Neuron (in vitro differentiated cells): Measurements from ENCODE around the gene MICU1.

Experiments used
- H2AFZ ChIP-seq: one replicate; pipeline ENCODE4 v1.6.1; 2013; ENCODE audit warnings: low read depth, mild to moderate bottlenecking, inconsistent platforms, low read length, moderate library complexity
- H3K27me3 ChIP-seq: one replicate; pipeline ENCODE4 v1.6.1; 2013; ENCODE audit warnings: low read length; ENCODE audit not compliant: insufficient read depth
- H3K36me3 ChIP-seq: one replicate; pipeline ENCODE4 v1.6.1; 2013; ENCODE audit warnings: low read length; ENCODE audit not compliant: insufficient read depth
- H3K4me1 ChIP-seq: one replicate; pipeline ENCODE4 v1.6.1; 2013; ENCODE audit warnings: low read length; ENCODE audit not compliant: insufficient read depth
- H3K4me3 ChIP-seq: 2 replicates; pipeline ENCODE4 v1.5.1; 2013; ENCODE audit warnings: mild to moderate bottlenecking, low read length, moderate library complexity
- H3K9me3 ChIP-seq: one replicate; pipeline ENCODE4 v1.6.1; 2013; ENCODE audit warnings: low read length

Gene MICU1

DNA sequence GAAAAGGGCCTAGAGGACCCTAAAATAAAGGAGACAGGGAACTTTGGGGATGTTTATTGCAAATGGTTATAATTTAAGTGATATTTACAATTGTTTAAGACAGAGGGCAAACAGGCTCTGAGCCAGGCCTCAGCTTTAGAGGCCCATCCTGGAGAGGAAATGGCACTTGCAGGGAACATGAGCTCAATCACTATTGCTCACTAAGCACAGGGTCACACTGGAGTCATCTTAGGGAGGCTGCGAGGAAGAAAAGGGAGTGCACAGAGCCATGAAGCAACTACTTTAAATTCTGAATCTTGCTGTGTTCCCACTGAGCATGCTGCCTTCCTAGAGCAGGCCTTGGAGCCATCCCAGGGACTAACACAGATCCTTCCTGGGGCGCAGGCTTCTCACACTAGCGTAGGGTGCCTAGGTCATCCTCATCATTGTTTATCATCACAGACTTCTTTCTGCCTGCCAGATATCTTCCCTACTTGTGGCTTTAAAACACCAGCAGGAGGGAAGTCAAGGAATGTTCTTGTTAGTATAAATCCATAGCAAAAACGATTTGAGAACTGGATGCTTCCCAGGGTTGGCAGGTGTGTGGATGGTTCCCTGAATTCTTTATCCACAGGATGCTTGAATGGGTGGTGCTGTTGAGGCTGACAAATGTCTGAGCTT is 258.4 kb downstream of the MICU1 start:
- Histone ChIP-seq H3K4me1 (peaks cover 3% of the 10 kb centered on the region), H3K9me3 (no peaks in the 10 kb centered on the region), H3K4me3 (no peak overlapping the region)

DNA sequence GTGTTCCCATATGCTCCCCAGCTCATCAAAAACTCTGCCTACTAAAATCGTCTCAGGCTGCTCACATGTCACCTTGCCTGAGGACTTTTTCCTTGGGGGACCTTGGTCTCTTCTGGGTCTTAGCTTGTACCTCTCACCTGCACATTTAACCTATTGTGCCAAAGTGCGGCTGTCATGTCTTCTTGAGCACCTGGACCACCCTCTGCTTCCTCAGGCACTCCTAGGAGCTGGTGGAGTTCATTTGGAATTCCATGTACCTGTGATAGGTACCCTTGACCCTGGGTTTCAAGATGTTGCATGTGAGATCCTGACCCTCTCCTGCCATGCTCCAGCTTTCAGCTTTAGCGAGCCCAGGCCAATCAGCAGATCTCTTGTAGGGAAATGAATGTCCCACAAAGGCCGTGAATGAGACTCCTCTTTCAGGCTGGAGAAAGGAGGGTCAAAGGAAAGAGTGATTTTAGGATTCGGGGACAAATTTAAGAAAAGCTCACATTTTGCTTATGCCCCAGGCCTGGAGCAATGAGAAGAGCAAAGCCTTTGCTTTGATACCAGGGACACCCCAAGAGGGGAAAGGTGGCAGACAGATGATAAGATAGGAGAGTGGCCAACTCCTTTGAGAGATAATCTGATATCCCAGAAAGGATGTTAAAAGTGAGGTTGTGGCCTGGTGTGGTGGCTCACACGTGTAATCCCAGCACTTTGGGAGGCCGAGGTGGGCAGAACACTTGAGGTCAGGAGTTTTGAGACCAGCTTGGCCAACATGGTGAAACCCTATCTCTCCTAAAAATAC is 260.6 kb downstream of the MICU1 start:
- no peaks in the 10 kb centered on the region for H3K9me3 ChIP-seq
- H3K36me3 ChIP-seq, result peaks cover 13% of the 10 kb centered on the region
- peaks cover 3% of the 10 kb centered on the region for H3K4me1 ChIP-seq
- H3K4me3 ChIP-seq, result no peak overlapping the region
- no peaks in the 10 kb centered on the region for H3K27me3 ChIP-seq
- H2AFZ ChIP-seq, result no peak overlapping the region

More for the DNA sequence above, 258.4 kb downstream of the MICU1 start:
- Histone ChIP-seq H3K27me3 (no peaks in the 10 kb centered on the region), H3K36me3 (peaks cover 15% of the 10 kb centered on the region), H2AFZ (no peak overlapping the region)

DNA sequence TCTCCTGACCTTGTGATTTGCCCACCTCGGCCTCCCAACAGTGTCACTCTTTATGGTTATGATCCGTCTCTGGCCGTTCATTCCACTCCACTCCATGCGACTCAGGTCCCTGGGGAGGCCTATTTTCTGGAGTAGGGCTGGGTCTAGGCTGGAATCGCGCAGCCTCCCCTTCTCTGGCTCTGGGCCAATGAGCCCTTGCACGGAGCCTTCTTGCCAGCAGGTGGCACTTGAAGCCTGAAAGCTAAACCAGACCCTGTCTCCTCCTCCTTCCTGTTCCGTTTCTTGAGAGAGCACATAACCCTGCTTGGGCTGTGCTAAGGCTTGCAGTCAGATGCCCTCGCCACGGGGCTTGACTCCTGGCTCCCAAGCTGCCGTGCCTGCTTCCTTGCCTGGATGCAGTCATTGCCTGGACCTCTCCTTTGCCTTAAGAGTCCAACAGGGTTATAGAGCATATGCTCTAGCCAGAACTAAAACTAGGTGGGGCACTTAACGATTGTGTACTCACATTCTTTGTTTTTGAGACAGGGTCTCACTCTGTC is 261.6 kb downstream of the MICU1 start:
- Histone ChIP-seq H2AFZ (no peak overlapping the region), H3K4me1 (peaks cover 3% of the 10 kb centered on the region), H3K9me3 (no peaks in the 10 kb centered on the region), H3K4me3 (no peak overlapping the region), H3K27me3 (no peaks in the 10 kb centered on the region), H3K36me3 (peaks cover 13% of the 10 kb centered on the region)

DNA sequence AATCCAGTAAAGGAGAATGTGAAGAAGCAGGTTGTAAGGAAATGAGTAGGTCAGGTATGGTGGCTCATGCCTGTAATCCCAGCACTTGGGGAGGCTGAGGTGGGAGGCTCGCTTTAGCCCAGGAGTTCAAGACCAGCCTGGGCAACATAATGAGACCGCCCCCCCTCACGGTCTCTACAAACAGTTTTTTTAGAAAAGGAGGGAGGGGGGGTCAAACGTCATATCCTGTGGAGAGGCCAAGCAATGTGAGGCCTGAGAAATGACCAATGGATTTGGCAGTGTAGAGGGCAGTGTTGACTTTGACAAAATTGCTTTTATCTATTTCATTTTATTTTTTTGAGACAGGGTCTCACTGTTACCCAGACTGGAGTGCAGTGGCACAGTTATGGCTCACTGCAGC is 268.9 kb downstream of the MICU1 start:
- peaks cover 13% of the 10 kb centered on the region for H3K4me1 ChIP-seq
- H3K4me3 ChIP-seq, result no peak overlapping the region
- peaks cover 5% of the 10 kb centered on the region for H3K36me3 ChIP-seq
- no peak overlapping the region for H2AFZ ChIP-seq
- H3K9me3 ChIP-seq, result no peaks in the 10 kb centered on the region
- no peaks in the 10 kb centered on the region for H3K27me3 ChIP-seq

DNA sequence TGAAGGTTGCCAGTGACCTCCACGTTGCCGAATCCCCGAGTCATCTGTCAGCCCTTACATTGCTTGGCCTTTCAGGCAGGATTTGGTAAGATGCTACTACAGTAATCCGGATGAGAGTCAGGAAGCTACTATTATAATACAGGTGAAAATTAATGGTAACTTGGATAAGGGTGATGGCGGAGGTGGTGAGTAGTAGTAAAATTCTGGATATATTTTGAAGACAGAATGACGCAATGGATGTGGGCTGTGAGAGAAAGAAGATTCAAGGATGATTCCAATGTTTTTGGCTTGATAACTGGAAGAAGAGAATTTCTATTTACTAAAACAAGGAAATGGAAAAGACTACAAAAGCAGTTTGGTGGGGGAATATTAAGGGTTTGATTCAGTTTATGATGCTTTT is 269.8 kb downstream of the MICU1 start:
- Histone ChIP-seq H2AFZ (no peak overlapping the region), H3K27me3 (no peaks in the 10 kb centered on the region), H3K4me1 (peaks cover 13% of the 10 kb centered on the region), H3K4me3 (no peak overlapping the region), H3K36me3 (peaks cover 5% of the 10 kb centered on the region), H3K9me3 (no peaks in the 10 kb centered on the region)

DNA sequence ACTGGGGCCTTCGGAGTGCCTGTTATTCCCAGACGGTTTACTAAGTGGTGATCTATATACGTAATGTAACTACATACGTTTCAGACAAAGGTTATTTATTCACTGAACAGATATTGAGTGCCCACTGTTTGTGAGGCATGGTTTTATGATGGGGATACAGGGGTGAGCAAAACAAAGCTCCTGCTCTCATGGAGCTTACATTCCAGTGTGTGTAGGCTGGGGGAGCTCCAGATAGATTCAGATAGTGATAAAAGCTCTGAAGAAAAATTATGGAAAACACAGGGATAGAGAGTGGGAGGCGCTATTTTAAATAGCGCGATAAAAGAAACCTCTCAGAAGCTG is 270.7 kb downstream of the MICU1 start:
- Histone ChIP-seq H3K9me3 (no peaks in the 10 kb centered on the region), H2AFZ (peak overlapping the region; percentile 39), H3K4me1 (peaks cover 13% of the 10 kb centered on the region), H3K36me3 (peaks cover 10% of the 10 kb centered on the region), H3K27me3 (no peaks in the 10 kb centered on the region), H3K4me3 (peak overlapping the region; percentile 95)

DNA sequence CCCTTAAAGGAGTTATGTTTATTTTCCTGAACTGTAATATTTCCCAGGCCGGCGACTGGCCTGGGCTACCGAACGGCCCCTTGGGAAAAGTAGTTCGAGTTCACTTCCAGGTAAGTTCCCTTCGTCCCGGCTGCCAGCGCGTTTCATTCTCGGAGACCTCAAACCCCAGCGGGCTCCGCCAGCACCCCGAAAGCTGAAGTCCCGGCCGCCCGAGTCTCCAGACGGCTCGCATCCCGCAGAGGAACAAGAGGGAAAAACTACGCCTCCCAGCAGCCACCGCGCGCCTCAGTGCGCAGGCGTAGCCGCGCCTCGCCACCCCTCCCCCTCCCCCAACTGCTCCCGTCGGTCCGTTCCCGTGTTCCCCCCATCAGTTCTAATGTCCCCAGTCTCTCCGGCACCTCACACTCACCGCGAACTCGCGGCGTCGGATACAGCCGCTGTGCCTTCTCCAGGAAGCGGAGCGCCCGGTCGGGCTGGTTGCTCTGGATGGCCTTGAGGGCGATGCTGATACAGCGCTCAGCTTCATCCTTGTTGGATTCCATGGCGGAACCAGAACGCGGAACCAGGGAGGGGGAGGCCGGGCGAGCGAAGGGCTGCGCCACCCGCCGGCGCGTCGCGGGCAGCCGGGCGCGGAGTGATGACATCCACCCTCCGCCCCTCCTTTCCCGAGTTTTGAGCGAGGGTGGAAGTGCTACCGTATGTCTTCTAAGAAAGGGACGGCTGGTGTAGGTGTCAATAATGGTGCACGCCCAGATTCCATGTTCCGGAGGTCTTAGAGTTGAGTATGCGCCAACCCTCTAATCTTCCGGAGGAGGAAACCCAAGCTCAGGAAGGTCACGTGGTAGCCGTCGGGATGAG is 271.3 kb downstream of the MICU1 start, which contains the start of gene DNAJB12:
Gene DNAJB12 (minus strand): TSS at position 564 of the 858 bp plus-strand sequence. CDS start 22 bp downstream, at position 542.
- peak within 1 kb of the TSS; percentile 95 for H3K4me3 ChIP-seq
- peaks cover 13% of the 10 kb centered on the region for H3K4me1 ChIP-seq
- no peaks in the 10 kb centered on the region for H3K9me3 ChIP-seq
- H3K36me3 ChIP-seq, result peaks cover 10% of the 10 kb centered on the region
- H2AFZ ChIP-seq, result peak within 1 kb of the TSS; percentile 66
- H3K27me3 ChIP-seq, result no peaks in the 10 kb centered on the region

DNA sequence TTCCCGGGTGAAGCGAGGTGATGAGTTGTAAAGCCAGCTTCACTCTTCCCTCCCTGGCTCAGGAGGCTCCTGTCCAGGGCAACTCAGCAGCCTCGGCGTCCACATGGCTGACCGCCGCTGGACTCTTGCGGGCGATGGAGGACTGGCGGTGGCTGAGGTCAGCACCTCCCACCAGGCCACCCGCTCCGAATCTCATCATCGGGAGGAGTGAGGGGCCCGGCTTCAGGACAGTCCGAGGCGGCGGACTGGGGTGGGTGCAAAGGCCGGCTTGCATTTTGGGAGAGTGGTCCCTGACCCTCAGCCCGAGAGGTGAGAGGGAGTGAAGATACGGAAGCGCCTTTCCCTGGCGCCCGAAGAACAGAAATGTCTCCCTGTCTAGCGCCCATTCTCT is 271.9 kb downstream of the MICU1 start:
- H3K36me3 ChIP-seq, result peaks cover 14% of the 10 kb centered on the region
- H3K4me1 ChIP-seq, result peaks cover 13% of the 10 kb centered on the region
- H3K9me3 ChIP-seq, result no peaks in the 10 kb centered on the region
- H3K4me3 ChIP-seq, result peak overlapping the region; percentile 95
- H3K27me3 ChIP-seq, result no peaks in the 10 kb centered on the region
- H2AFZ ChIP-seq, result peak overlapping the region; percentile 66

DNA sequence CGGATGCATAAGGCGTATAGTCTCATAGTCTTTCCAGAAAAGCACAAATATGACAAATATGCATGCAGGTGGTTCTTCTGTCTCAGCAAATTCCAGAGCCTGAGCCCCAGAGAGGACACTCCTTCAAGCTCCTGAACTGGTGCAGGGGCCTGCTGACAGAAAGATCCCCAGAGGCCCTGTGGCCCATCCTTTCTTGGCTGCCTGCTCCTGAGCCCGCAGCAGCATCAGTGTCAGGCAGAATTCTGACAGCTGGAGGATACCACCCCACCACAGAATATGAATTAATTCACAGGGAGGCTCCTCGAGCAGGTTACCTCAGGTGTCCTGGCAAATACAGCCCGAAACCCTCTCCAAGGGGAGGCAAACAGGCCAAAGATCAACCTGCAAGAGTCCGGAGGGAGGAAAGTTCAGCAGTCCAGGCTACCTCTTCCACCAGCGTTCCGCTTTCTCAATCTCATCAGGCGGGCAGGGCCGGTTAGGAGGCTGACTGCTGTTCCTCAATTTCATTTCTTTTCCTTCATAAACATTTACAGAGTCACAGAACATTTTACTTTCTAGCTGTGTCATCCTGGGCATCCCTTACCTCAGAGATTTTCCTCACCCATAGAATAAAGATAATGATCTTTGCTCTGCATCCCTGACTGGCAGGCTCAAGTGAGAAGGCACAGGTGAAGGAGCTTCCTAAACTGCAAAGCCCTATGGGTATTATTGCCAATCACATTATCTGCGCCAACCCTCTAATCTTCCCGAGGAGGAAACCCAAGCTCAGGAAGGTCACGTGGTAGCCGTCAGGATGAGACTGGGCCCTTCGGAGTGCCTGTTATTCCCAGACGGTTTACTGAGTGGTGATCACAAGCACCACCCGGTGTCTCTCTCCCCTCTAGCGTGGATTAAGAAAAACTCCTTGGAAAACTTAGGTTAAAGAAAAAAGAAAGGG is 272.6 kb downstream of the MICU1 start:
- H3K4me3 ChIP-seq, result peak overlapping the region; percentile 95
- no peaks in the 10 kb centered on the region for H3K27me3 ChIP-seq
- peak overlapping the region; percentile 66 for H2AFZ ChIP-seq
- no peaks in the 10 kb centered on the region for H3K9me3 ChIP-seq
- peaks cover 20% of the 10 kb centered on the region for H3K36me3 ChIP-seq
- H3K4me1 ChIP-seq, result peaks cover 13% of the 10 kb centered on the region

DNA sequence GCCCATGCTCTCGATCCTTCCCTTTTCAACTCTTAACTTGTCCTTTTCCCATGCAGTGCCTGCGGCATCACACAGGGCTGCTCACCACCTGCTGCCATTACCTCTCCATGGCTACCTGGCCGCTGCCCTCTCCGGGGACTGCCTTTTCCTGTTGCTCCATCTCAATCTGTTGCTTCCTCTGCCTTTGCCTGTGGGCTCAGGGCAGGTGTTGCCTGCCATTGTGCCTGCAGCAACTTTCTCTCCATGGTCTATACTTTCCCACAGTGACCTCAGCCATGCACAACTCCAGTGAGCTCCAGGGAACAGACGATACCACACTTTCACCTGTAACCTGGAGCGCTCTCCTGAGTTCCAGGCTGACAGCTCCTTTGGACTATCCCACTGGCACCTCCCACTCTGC is 274.4 kb downstream of the MICU1 start:
- Histone ChIP-seq H3K4me1 (peaks cover 13% of the 10 kb centered on the region), H2AFZ (no peak overlapping the region), H3K36me3 (peaks cover 22% of the 10 kb centered on the region), H3K4me3 (no peak overlapping the region), H3K27me3 (no peaks in the 10 kb centered on the region), H3K9me3 (no peaks in the 10 kb centered on the region)

DNA sequence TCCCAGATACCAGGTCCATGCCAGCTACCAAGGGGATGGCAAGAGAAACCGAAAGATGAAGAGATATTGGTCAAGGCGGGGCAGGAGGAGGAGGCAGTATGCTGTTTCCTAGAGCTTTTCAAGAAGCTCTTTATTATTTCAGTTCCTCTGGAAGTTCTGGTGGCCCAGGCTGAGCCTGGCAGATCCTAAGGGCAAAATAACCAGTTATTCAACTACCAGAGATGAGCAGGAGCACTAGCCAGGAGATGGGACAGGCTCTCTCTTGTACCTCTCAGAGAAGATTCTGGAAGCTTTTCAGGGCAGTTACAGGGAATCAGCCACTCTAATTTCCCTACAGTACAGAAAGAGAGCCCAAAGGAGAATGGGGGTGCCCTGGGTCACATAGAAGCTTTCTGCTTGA is 276.4 kb downstream of the MICU1 start:
- no peak overlapping the region for H2AFZ ChIP-seq
- peaks cover 28% of the 10 kb centered on the region for H3K36me3 ChIP-seq
- H3K27me3 ChIP-seq, result no peaks in the 10 kb centered on the region
- H3K9me3 ChIP-seq, result no peaks in the 10 kb centered on the region
- H3K4me3 ChIP-seq, result no peak overlapping the region
- peaks cover 13% of the 10 kb centered on the region for H3K4me1 ChIP-seq

DNA sequence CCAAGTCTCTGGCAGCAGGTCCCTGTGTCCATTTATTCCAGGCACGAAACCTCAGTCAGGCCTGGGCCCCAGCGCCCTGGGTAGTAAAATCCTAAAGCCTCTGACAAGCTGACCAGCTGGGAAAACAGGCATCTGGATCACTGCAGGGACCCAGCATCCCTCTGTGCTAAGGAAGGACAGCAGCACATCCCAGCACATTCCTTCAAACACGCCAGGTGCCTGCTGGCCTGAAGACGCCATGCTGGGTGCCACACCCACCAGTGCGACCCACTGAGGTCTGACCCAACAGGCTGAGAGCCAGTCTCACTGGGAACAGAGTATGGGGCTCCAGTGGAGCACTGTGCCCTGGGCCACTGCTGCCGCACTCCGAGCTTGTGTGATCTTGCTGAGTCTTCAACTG is 277.6 kb downstream of the MICU1 start:
- H3K4me3 ChIP-seq, result no peak overlapping the region
- H3K9me3 ChIP-seq, result no peaks in the 10 kb centered on the region
- no peak overlapping the region for H2AFZ ChIP-seq
- H3K36me3 ChIP-seq, result peaks cover 39% of the 10 kb centered on the region
- H3K4me1 ChIP-seq, result peaks cover 7% of the 10 kb centered on the region
- no peaks in the 10 kb centered on the region for H3K27me3 ChIP-seq
